Lower leg skin (tissue), 3 donors: ENCODE results near the gene CCDC120.

Experiments used
- POLR2A ChIP-seq, 2 donors: fragments of 450-650 bp; IDR thresholded peaks; one replicate each; pipeline ENCODE4 v1.6.1; 2016 to 2017; ENCODE audit warnings: antibody characterized with exemption in 2 of 2, mild to moderate bottlenecking in 1 of 2, moderate library complexity in 1 of 2
- TF ChIP-seq, protein P1 (sequence below), 3 donors: fragments of 450-650 bp; IDR thresholded peaks; one replicate each; pipeline ENCODE4 v1.5.1; 2016; ENCODE audit warnings: antibody characterized with exemption in 3 of 3, mild to moderate bottlenecking in 3 of 3, moderate library complexity in 2 of 3

DNA sequence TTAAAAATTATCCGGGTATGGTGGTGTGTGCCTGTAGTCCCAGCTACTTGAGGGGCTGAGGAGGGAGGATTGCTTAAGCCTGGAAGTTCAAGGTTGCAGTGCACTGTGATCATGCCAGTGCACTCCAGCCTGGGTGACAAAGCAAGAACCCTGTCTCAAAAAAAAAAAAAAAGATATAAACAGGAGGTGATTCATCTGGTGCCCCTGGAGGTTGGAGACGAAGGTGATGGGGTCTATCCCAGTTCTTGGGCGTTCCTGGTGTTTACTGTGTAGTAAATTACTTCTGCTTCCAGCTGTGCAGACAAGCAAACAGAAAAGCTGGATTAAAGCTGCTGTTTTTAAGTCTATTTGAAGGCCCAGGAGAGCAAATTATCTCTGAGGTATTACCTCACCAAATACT lies 44.8 kb downstream of the CCDC120 start:
- TF ChIP-seq, protein P1, sequence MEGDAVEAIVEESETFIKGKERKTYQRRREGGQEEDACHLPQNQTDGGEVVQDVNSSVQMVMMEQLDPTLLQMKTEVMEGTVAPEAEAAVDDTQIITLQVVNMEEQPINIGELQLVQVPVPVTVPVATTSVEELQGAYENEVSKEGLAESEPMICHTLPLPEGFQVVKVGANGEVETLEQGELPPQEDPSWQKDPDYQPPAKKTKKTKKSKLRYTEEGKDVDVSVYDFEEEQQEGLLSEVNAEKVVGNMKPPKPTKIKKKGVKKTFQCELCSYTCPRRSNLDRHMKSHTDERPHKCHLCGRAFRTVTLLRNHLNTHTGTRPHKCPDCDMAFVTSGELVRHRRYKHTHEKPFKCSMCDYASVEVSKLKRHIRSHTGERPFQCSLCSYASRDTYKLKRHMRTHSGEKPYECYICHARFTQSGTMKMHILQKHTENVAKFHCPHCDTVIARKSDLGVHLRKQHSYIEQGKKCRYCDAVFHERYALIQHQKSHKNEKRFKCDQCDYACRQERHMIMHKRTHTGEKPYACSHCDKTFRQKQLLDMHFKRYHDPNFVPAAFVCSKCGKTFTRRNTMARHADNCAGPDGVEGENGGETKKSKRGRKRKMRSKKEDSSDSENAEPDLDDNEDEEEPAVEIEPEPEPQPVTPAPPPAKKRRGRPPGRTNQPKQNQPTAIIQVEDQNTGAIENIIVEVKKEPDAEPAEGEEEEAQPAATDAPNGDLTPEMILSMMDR (IDR thresholded peaks at IDR 0.05), result no peak
- no peak for TF ChIP-seq POLR2A (IDR thresholded peaks at IDR 0.05)
